Measurements from ENCODE around the gene GPR146.

GPR146 gene

DNA sequence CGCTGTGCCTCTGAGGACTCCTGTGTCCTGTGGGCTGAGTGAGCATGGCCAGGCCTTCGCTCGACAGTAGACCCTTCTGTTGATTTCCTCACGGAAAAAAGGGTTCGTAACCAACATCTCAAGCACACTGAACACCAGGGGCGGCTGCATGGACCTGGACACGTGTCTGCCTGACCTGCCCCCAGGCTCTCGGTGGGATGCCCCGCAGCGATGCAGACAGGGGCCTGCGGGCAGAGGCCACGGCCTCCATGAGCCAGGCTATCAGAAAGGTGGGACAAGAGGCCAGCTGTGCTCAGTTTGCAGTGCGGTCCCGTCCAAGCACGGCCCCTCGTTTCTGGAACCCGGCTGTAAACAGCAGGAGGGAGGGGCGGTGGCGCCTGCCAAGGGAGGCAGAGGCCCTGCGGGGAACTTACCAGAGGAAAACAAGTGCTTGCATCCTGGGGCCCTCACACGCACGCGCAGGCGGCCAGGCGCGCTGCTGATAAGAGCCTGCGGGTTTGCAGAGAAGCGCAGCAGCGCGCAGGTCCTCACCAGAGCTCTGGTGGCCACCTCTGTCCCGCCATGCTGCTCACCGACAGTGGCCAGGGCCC is 10.6 kb downstream of the GPR146 start:
- TF ChIP-seq, protein P1, sequence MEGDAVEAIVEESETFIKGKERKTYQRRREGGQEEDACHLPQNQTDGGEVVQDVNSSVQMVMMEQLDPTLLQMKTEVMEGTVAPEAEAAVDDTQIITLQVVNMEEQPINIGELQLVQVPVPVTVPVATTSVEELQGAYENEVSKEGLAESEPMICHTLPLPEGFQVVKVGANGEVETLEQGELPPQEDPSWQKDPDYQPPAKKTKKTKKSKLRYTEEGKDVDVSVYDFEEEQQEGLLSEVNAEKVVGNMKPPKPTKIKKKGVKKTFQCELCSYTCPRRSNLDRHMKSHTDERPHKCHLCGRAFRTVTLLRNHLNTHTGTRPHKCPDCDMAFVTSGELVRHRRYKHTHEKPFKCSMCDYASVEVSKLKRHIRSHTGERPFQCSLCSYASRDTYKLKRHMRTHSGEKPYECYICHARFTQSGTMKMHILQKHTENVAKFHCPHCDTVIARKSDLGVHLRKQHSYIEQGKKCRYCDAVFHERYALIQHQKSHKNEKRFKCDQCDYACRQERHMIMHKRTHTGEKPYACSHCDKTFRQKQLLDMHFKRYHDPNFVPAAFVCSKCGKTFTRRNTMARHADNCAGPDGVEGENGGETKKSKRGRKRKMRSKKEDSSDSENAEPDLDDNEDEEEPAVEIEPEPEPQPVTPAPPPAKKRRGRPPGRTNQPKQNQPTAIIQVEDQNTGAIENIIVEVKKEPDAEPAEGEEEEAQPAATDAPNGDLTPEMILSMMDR (conservative IDR thresholded peaks at IDR 0.05; ENCODE audit: low read depth, low read length): no peak
- H3K4me3 ChIP-seq (ENCODE audit: low read depth, low read length): peak overlapping the region; percentile 17
- DNase-seq (ENCODE audit: low read depth): peak; percentile 90

GRCh38 chr7:1055491-1055955 is 11.2 kb downstream of the GPR146 start:
- TF ChIP-seq, protein P1 (conservative IDR thresholded peaks at IDR 0.05; ENCODE audit: low read depth, low read length): no peak
- DNase-seq (ENCODE audit: low read depth): no peak
- H3K4me3 ChIP-seq (ENCODE audit: low read depth, low read length): peak overlapping the region; percentile 17

DNA sequence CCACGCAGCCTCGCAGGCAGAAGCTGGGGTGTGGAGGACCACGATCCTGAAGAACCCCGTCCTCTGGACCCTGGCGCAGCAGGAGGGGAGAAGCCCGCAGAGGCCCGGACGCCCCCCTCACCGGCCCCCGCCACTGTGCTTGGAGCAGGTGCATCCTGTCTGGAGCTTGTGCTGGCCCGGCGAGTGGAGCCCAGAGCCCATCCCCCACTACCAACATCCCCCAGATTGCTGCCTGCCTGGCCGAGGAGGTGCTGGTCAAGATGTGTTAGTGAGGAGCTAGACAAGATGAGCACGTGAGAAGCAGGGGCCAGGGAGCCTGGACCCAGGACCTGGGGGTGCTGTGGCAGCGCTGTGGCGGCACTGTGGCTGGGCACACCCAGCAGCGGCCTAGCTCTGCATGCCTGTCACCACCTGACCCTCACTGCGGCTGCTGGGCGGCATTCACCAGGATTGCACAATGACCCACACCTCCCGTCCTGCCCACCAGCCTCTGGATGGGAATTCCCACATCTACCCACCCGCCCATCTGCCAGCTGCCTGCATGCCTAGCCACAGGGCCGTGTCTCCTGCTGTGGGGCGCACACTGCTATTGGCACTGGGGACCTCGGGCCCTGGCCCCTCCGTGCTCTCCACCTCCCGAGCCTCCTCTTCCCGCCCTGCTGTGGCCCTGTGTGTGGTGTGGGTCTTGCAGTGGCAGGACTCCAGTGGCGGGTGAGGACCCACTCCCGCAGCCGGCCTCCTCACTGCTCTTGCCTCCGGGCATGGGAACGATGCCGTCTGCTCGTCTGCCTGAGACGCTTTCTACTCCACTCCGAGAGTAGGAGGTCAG is 11.8 kb downstream of the GPR146 start:
- TF ChIP-seq, protein P1 (conservative IDR thresholded peaks at IDR 0.05; ENCODE audit: low read depth, low read length): no peak
- no peak for DNase-seq (ENCODE audit: low read depth)
- no peak overlapping the region for H3K4me3 ChIP-seq (ENCODE audit: low read depth, low read length)

- no peak overlapping the region for H3K4me3 ChIP-seq (ENCODE audit: low read depth, low read length)
- TF ChIP-seq, protein P1 (conservative IDR thresholded peaks at IDR 0.05; ENCODE audit: low read depth, low read length): no peak
- DNase-seq (ENCODE audit: low read depth): no peak
Measured at GRCh38 chr7:1056785-1057410, 12.6 kb downstream of the GPR146 start.

- TF ChIP-seq, protein P1 (conservative IDR thresholded peaks at IDR 0.05; ENCODE audit: low read depth, low read length): no peak
- no peak for DNase-seq (ENCODE audit: low read depth)
- no peak overlapping the region for H3K4me3 ChIP-seq (ENCODE audit: low read depth, low read length)
Measured at GRCh38 chr7:1057416-1058291, 13.3 kb downstream of the GPR146 start.

- DNase-seq (ENCODE audit: low read depth): no peak
- H3K4me3 ChIP-seq (ENCODE audit: low read depth, low read length): no peak overlapping the region
- TF ChIP-seq, protein P1 (conservative IDR thresholded peaks at IDR 0.05; ENCODE audit: low read depth, low read length): no peak
Measured at GRCh38 chr7:1058311-1058710, 14.0 kb downstream of the GPR146 start.
